SK-N-MC (cell line): Measurements from ENCODE around the gene DAZAP1.
A peak's percentile ranks its signal among the peaks of the same experiment; 100 is the strongest.

Source experiments
- DNase-seq: peaks from one replicate; pipeline ENCODE4 v3.0.0-alpha.2; 2011; ENCODE audit warnings: low read depth, low spot score
- H3K27ac ChIP-seq: fragments of 200-600 bp; sonication (generic); 2 replicates; pipeline ENCODE4 v1.5.1; 2016; ENCODE audit warnings: mixed run types
- H3K36me3 ChIP-seq: fragments of 200-600 bp; sonication (generic); 2 replicates; pipeline ENCODE4 v1.6.1; 2017; ENCODE audit warnings: antibody characterized with exemption, low read length, mixed read lengths; ENCODE audit not compliant: insufficient read depth
- H3K4me3 ChIP-seq: fragments of 200-600 bp; sonication (generic); 2 replicates; pipeline ENCODE4 v1.5.1; 2016
- H3K9ac ChIP-seq: fragments of 200-600 bp; sonication (generic); 2 replicates; pipeline ENCODE4 v1.8.0; 2017; ENCODE audit warnings: mixed run types, mixed read lengths; ENCODE audit not compliant: insufficient read length
- H3K9me3 ChIP-seq: fragments of 200-600 bp; sonication (generic); 2 replicates; pipeline ENCODE4 v1.6.1; 2017; ENCODE audit warnings: low read depth, mild to moderate bottlenecking, antibody characterized with exemption, low read length, moderate library complexity, mixed read lengths
- EZH2 ChIP-seq: fragments of 200-600 bp; sonication (generic); IDR thresholded peaks from one replicate; pipeline ENCODE4 v1.6.1; 2017; ENCODE audit warnings: antibody characterized with exemption
- FOXP2 ChIP-seq: optimal IDR thresholded peaks from 2 replicates; pipeline ENCODE3; 2011; ENCODE audit warnings: mild to moderate bottlenecking, moderate library complexity; ENCODE audit not compliant: insufficient read depth; ENCODE audit errors: extremely low read length, control extremely low read depth
- POLR2AphosphoS5 ChIP-seq: IDR thresholded peaks from 2 replicates; pipeline ENCODE4 v1.6.1; 2012; ENCODE audit warnings: mild to moderate bottlenecking, low read depth, low read length, borderline replicate concordance

Gene DAZAP1

DNA sequence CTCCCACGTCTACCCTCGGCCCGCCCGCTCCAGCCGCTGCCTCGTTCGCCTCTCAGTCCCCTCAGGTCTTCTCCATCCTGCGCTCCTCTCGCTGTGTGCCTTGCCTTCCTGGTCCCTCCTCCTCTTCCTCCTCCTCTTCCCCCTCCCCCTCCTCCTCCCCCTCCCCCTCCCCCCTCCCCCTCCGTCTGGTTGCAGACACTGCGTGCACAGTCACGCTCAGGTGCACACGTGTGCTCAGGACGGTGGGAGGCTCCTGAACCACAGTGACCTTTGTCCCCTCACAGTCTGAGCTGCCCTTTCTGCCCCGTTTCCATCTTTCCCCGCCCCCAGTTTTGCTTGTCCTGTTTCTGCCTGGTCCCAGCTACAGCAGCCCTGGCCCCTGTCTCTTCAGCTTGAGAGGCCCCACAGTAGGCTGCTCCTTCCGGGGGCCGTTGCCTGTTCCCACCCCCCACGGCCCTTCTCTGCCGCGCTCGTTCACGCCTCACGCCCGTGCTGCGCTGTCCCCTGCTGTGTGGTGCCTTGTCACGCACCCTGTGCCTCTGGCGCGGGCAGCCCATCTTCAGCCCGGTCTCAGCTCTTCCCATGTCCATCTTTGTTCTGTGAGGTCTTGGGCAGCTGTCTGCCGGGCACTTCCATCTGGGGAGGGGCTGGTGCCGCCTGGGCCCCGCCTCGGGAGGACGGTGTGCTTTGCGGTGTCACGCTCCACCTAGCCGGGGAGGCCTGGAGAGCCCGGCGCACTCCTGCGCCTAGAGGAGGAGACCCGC, 17.0 kb downstream of the DAZAP1 start:
- DNase-seq = no peak
- Histone ChIP-seq H3K27ac (no peak overlapping the region), H3K4me3 (no peak overlapping the region), H3K36me3 (peaks cover 90% of the 10 kb centered on the region), H3K9ac (no peak overlapping the region), H3K9me3 (no peaks in the 10 kb centered on the region)
- TF ChIP-seq FOXP2 = no peak
- TF ChIP-seq POLR2AphosphoS5 = no peak
- TF ChIP-seq EZH2 = no peak

DNA sequence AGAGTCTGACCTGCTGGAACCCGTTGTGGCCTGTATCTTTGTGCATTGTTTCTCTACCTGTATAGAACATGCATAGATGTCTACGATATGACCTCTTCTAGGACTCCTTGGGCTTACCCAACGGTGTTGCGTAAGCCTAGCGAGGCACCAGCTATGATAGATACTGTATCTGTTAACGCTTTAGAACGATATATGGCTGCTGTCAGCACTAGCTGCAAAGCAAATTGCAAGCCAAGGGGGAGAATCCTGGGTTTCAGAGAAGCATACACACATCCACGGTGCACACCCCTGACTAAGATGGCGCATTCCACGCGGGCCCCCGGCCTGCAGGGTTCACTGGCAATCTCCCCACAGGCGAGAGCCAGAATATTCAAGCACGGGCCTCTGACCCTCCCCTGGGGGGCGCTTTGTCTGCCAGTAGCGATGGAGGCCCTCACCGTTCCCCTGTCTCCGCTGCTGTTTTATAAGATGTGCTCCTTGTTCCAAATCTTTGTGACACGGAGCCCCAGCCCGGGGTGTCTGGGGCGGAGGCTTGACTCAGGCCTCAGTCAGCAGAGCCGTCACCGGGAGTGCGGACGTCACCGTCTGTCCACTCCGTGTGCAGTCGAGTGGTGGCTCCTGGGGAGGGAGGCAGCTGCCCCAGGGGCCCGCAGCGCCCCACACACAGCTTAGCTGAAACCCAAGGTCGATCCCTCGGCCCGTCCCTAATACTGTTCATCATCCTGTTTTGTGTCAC, 17.9 kb downstream of the DAZAP1 start:
- no peak for TF ChIP-seq POLR2AphosphoS5
- TF ChIP-seq EZH2 = no peak
- TF ChIP-seq FOXP2 = no peak
- no peak for DNase-seq
- Histone ChIP-seq H3K4me3 (no peak overlapping the region), H3K9me3 (no peaks in the 10 kb centered on the region), H3K36me3 (peaks cover 91% of the 10 kb centered on the region), H3K9ac (no peak overlapping the region), H3K27ac (no peak overlapping the region)

DNA sequence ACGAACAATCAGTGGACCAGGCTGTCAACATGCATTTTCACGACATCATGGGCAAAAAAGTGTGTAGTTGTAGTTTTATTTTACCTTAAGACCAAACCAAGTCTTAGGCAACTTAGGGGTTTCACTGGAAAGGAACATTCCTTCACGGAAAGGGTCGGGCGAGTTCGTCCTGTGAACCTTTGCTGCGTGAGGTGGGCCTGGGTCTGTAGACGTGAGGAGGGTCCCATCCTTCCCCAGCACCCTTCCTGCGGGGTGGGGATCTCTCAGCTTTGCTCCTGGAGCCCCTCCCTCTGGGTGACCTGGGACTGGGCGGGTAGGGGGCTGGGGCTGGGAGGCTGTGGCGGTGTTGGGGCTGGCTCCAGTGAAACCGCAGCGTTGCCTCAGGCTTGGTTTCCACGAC, 18.5 kb downstream of the DAZAP1 start:
- no peak overlapping the region for H3K9ac ChIP-seq
- H3K9me3 ChIP-seq = no peaks in the 10 kb centered on the region
- TF ChIP-seq POLR2AphosphoS5 (no peak), EZH2 (no peak), FOXP2 (no peak)
- H3K4me3 ChIP-seq = no peak overlapping the region
- peaks cover 88% of the 10 kb centered on the region for H3K36me3 ChIP-seq
- DNase-seq = no peak
- H3K27ac ChIP-seq = no peak overlapping the region

DNA sequence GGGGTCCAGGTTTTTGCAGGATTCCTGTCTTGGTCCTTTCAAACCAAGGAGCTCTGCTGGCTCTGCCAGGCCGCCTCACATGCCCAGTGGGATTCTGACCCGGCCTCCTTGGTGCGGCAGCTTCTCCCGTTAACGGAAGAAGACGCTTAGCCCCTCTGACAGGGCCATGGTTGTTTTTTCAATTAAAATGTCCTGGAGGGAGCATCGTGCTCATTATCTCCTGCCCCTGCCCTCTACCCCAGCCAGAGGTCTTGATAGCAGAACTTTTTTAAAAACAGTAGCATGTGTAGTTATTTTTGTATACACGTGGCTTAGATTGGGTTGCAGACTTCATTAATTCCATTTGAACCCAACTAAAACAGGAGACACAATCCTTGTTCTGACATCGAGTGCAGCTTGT, 19.4 kb downstream of the DAZAP1 start:
- H3K9me3 ChIP-seq = no peaks in the 10 kb centered on the region
- TF ChIP-seq FOXP2 (no peak), POLR2AphosphoS5 (no peak), EZH2 (no peak)
- H3K36me3 ChIP-seq = peaks cover 85% of the 10 kb centered on the region
- H3K27ac ChIP-seq = peak overlapping the region; percentile 25; the same call in 1 of the 2 replicates
- no peak overlapping the region for H3K9ac ChIP-seq
- DNase-seq = no peak
- H3K4me3 ChIP-seq = no peak overlapping the region

DNA sequence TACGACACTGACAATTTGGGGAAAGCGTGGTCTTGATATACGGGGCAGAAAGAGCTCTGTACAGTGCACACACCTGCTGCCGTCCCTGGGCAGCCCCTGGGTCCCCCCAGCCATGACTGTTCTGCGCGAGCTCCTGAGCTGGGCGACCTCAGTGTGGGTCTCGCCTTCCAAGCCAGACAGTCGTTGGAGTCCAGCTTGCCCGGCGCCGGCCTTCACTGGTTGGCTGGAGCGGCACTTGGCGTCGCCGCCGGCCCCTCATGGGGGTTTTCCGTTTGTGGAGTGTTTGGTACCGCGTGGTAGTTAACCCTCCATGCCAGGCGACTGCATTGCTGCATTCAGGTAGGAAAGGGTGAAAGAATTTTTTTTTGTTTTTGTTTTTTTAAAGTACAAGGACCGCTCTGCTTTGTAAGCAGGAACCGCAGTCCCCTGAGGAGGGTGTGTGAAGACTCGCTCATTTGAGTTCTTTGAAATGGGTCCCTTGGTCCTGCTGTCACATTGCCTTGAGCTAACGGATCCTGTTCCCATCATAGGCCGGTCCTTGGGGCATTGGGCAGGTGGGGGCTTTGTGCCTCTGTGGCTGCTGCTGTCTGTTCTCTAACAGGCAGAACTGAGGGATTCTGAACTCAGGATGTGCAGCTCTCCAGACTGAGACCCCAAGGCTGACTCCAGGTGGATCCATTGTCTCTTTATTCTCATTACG, 20.0 kb downstream of the DAZAP1 start:
- Histone ChIP-seq H3K4me3 (no peak overlapping the region), H3K9me3 (no peaks in the 10 kb centered on the region), H3K27ac (0 out of 2 replicates have a peak overlapping the region, but pooled peaks have one; percentile 36), H3K9ac (no peak overlapping the region), H3K36me3 (peaks cover 85% of the 10 kb centered on the region)
- no peak for TF ChIP-seq POLR2AphosphoS5
- TF ChIP-seq EZH2 = no peak
- no peak for TF ChIP-seq FOXP2
- no peak for DNase-seq

DNA sequence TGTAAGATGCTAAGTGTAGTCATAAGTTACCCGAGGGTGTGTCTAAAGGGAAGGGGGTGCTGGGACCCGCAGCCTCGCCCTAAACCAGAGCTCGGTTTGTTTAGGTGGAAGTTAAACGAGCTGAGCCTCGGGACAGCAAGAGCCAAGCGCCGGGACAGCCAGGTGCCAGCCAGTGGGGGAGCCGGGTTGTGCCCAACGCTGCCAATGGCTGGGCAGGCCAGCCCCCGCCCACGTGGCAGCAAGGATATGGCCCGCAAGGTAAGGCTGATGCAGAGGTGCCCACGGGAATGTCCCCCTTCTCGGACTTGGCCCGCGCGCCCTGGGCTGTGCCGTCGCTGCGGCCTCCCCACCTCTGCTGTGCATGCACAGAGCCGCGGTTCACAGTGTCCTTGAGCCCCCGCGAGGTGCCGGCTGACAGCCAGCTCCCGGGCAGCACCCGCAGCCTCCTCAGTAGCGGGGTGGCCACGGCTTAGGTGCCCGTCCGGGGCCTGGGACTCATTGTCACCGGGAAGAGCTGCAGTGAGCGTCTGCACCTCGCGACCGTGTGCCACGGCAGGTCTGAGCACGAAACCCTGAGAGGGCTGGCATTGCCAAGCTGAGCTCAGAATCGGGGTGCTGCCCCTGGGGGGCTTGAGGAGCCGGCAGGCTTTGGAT, 21.5 kb downstream of the DAZAP1 start:
- Histone ChIP-seq H3K36me3 (peaks cover 85% of the 10 kb centered on the region), H3K9me3 (no peaks in the 10 kb centered on the region), H3K9ac (no peak overlapping the region), H3K4me3 (no peak overlapping the region), H3K27ac (no peak overlapping the region)
- TF ChIP-seq EZH2 = no peak
- TF ChIP-seq POLR2AphosphoS5 = no peak
- TF ChIP-seq FOXP2 = no peak
- no peak for DNase-seq

DNA sequence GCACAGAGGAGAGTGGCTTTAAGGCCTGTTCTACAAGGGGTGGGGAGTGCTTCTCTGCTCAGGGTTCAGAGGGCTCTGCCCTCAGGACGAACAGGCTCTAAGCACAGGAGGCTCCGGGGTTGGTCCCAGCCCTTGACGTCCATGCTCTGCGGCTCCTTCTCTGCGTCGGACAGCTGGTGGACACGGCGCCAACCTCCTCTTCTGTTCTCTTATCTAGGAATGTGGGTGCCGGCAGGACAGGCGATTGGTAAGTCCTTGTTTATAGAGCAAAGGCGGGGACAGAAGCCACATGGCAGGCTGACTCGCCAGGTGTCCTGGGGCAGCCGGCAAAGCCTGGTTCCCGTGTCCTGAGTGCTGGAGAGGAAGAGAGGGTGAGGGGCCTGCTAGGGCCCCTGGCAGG, 22.4 kb downstream of the DAZAP1 start:
- Histone ChIP-seq H3K9ac (no peak overlapping the region), H3K4me3 (no peak overlapping the region), H3K27ac (no peak overlapping the region), H3K36me3 (peaks cover 84% of the 10 kb centered on the region), H3K9me3 (no peaks in the 10 kb centered on the region)
- TF ChIP-seq FOXP2 (no peak), EZH2 (no peak), POLR2AphosphoS5 (no peak)
- no peak for DNase-seq

DNA sequence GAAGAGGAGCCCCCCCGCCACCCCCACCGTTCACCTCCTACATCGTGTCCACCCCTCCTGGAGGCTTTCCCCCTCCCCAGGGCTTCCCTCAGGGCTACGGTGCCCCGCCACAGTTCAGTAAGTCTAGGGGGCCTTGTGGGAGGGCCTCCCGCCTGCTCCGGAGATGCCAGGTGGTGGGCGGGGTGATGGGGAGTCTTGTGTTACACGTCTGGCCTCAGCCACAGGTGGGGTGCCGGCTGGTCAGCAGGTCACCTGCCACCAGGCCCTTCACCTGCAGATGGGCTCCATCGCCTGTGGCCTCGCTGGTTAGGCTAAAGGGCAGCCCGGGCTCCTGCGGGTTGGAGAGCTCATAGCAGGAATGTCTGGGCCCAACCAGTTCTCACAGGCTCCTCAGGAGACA, 22.9 kb downstream of the DAZAP1 start:
- H3K9ac ChIP-seq = no peak overlapping the region
- no peak for DNase-seq
- H3K9me3 ChIP-seq = no peaks in the 10 kb centered on the region
- no peak overlapping the region for H3K4me3 ChIP-seq
- TF ChIP-seq EZH2 (no peak), POLR2AphosphoS5 (no peak), FOXP2 (no peak)
- H3K27ac ChIP-seq = no peak overlapping the region
- peaks cover 80% of the 10 kb centered on the region for H3K36me3 ChIP-seq
